Naive thymus-derived CD4-positive, alpha-beta T cell (primary cell): ENCODE results near the gene HUWE1. TPM values are rescaled to one million over a fixed set of nuclear protein-coding genes. Genes with fewer than 3 reads are reported as not detected.
A peak's percentile ranks its signal among the peaks of the same experiment; 100 is the strongest.

Experiments used
- ATAC-seq: fragments of 150-1000 bp; cut with Tn5 transposase; 2 replicates; pipeline ENCODE4 v1.10.0; 2021; ENCODE audit warnings: mild to moderate bottlenecking, moderate library complexity
- CTCF ChIA-PET: fragments of 350-600 bp; sonication (Branson Sonifier 250); formaldehyde crosslinking; loops from one replicate; lab custom pipeline; 2021; ENCODE audit warnings: antibody characterized with exemption; lab: Charles Lee
- POLR2A ChIA-PET: fragments of 350-600 bp; sonication (Branson Sonifier 250); formaldehyde crosslinking; loops from one replicate; lab custom pipeline; 2021; ENCODE audit warnings: antibody characterized with exemption, inconsistent platforms; lab: Charles Lee
- DNase-seq, 9 donors: peaks; one replicate each; pipeline versions ENCODE4 v3.0.0 to v3.0.0-alpha.2; 2020 to 2022; ENCODE audit warnings: mixed read lengths in 1 of 9
- H3K27ac ChIP-seq: one replicate; pipeline ENCODE4 v1.7.0; 2013; ENCODE audit warnings: mild to moderate bottlenecking, low read depth, low read length, moderate library complexity
- H3K27me3 ChIP-seq, 2 donors: one replicate each; pipeline ENCODE4 v1.7.0; 2013; ENCODE audit warnings: low read length in 2 of 2, mild to moderate bottlenecking in 2 of 2, moderate library complexity in 2 of 2; ENCODE audit not compliant: control insufficient read depth in 2 of 2, insufficient read depth in 2 of 2
- H3K36me3 ChIP-seq, 3 experiments: 1 replicate in 2 of 3; 2 replicates in 1 of 3; pipeline ENCODE4 v1.7.0; 2013; ENCODE audit warnings: low read length in 3 of 3, mild to moderate bottlenecking in 3 of 3, moderate library complexity in 1 of 3; ENCODE audit not compliant: insufficient read depth in 3 of 3, control insufficient read depth in 2 of 3
- H3K4me1 ChIP-seq, 2 donors: one replicate each; pipeline ENCODE4 v1.7.0; 2013; ENCODE audit warnings: low read length in 2 of 2, mild to moderate bottlenecking in 2 of 2, moderate library complexity in 1 of 2; ENCODE audit not compliant: control insufficient read depth in 2 of 2, insufficient read depth in 2 of 2
- H3K4me3 ChIP-seq: 2 replicates; pipeline ENCODE4 v1.7.0; 2013; ENCODE audit warnings: mild to moderate bottlenecking, low read length
- H3K9me3 ChIP-seq, 3 experiments: 1 replicate in 2 of 3; 2 replicates in 1 of 3; pipeline ENCODE4 v1.7.0; 2013; ENCODE audit warnings: low read length in 3 of 3; ENCODE audit not compliant: control insufficient read depth in 2 of 3
- H3K27ac Mint-ChIP-seq, 9 donors: one replicate each; pipeline ENCODE4 v1.8.0; 2020 to 2022; ENCODE audit warnings: mixed read lengths in 9 of 9, mild to moderate bottlenecking in 8 of 9, moderate library complexity in 5 of 9, inconsistent platforms in 2 of 9
- H3K27me3 Mint-ChIP-seq, 5 donors: one replicate each; pipeline ENCODE4 v1.8.0; 2021 to 2022; ENCODE audit warnings: mixed read lengths in 5 of 5, mild to moderate bottlenecking in 1 of 5
- H3K36me3 Mint-ChIP-seq, 5 donors: one replicate each; pipeline ENCODE4 v1.8.0; 2020 to 2022; ENCODE audit warnings: mixed read lengths in 5 of 5, mild to moderate bottlenecking in 3 of 5, inconsistent platforms in 1 of 5
- H3K4me1 Mint-ChIP-seq, 7 donors: one replicate each; pipeline ENCODE4 v1.8.0; 2020 to 2022; ENCODE audit warnings: mixed read lengths in 7 of 7, mild to moderate bottlenecking in 3 of 7, inconsistent platforms in 1 of 7
- H3K4me3 Mint-ChIP-seq, 10 donors: one replicate each; pipeline ENCODE4 v1.8.0; 2020 to 2022; ENCODE audit warnings: mild to moderate bottlenecking in 10 of 10, mixed read lengths in 10 of 10, moderate library complexity in 6 of 10, inconsistent platforms in 2 of 10
- H3K9me3 Mint-ChIP-seq, 11 donors: one replicate each; pipeline ENCODE4 v1.8.0; 2020 to 2022; ENCODE audit warnings: mixed read lengths in 11 of 11, mild to moderate bottlenecking in 4 of 11, inconsistent platforms in 1 of 11, moderate library complexity in 1 of 11
- intact Hi-C, 2 donors: fragments of 100-400 bp; cut with micrococcal nuclease; formaldehyde crosslinking; loops; one replicate each; pipeline ENCODE4 v1.15.1; 2023
- polyA plus RNA-seq, 2 donors: library from polyadenylated mRNA; unstranded; fragments of 300-500 nt; fragmentation: Illumina TruSeq; gene quantifications; one replicate each; pipeline ENCODE4 v1.2.3, GENCODE V29; 2021
- total RNA-seq, 6 experiments: library from RNA in 5 of 6; stranded (reverse) in 5 of 6; gene quantifications; 1 replicate in 5 of 6; 2 replicates in 1 of 6; pipeline ENCODE4 v1.2.3 and lab custom pipeline; 2021 to 2026

Gene HUWE1
- total and polyA plus RNA-seq, 7 experiments from 2014 or later: 13.1 to 266 (median 181) TPM

DNA sequence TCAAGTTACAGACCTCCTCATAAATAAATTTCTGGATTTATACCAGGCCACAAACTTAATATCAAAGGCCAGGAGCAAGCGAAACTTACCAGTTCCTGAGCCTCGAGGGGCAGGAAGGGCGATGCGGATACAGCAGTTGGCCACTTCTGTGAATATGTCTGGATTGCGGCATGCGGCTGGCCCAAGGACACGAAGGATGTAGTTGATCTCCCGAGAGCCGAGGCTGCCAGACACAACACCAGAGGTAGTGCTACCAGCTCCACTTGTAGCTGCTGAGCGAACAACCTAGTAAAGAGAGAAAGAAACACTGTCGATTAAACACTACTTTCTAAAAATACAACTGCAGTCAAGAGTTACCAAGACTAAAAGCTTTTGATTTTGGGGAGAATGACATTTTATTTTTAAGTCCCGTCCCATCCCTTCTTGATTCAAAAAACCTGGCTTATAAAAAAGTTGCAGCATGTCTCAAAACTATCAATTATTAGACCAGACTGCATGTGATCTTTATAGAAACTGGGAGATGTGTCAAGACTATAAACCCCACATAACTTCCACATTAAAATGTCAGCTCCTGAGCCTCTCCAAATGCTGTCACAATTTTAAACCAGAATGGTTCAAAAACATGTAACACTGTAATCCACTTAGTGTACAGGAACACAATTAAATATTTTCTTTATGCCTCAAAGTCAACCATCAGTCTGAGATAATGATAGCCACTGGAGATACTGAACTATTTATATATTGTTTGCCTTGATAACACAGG is 105.6 kb downstream of the HUWE1 start:
- Mint-ChIP-seq H3K36me3 (peaks cover 0 to 37% (median 10%) of the 10 kb centered on the region in 5 donors), H3K4me3 (no peak overlapping the region), H3K4me1 (peaks cover 0 to 4% (median 0%) of the 10 kb centered on the region in 7 donors), H3K27me3 (no peaks in the 10 kb centered on the region), H3K9me3 (no peaks in the 10 kb centered on the region), H3K27ac (no peak overlapping the region)
- no peaks in the 10 kb centered on the region for H3K9me3 ChIP-seq
- ChIA-PET CTCF (no interaction called here), POLR2A (no interaction called here)
- H3K4me1 ChIP-seq: no peaks in the 10 kb centered on the region
- H3K27ac ChIP-seq: no peak overlapping the region
- ATAC-seq (no peak), DNase-seq (no peak)
- no peak overlapping the region for H3K4me3 ChIP-seq
- peaks cover 18 to 61% (median 42%) of the 10 kb centered on the region in 3 experiments for H3K36me3 ChIP-seq
- no peaks in the 10 kb centered on the region for H3K27me3 ChIP-seq
- intact Hi-C loops: no loop called here

- Histone ChIP-seq H3K4me3 (no peak overlapping the region), H3K4me1 (no peaks in the 10 kb centered on the region), H3K27me3 (no peaks in the 10 kb centered on the region), H3K9me3 (no peaks in the 10 kb centered on the region), H3K27ac (no peak overlapping the region), H3K36me3 (peaks cover 22 to 75% (median 24%) of the 10 kb centered on the region in 3 experiments)
- Mint-ChIP-seq H3K9me3 (peaks cover 0 to 1% (median 0%) of the 10 kb centered on the region in 11 donors), H3K27me3 (no peaks in the 10 kb centered on the region), H3K36me3 (peaks cover 0 to 22% (median 10%) of the 10 kb centered on the region in 5 donors), H3K27ac (no peak overlapping the region), H3K4me1 (peaks cover 0 to 3% (median 0%) of the 10 kb centered on the region in 7 donors), H3K4me3 (no peak overlapping the region)
- ChIA-PET CTCF (interaction anchor here (0.6 kb wide), 1 partner anchor 858 kb away, joined by 3 read pairs; no protein-coding TSS in a partner anchor), POLR2A (no interaction called here)
- intact Hi-C loops: no loop called here
- ATAC-seq (no peak), DNase-seq (no peak)
These were observed 115.0 kb downstream of the HUWE1 start for GRCh38 chrX:53571494-53571893.

DNA sequence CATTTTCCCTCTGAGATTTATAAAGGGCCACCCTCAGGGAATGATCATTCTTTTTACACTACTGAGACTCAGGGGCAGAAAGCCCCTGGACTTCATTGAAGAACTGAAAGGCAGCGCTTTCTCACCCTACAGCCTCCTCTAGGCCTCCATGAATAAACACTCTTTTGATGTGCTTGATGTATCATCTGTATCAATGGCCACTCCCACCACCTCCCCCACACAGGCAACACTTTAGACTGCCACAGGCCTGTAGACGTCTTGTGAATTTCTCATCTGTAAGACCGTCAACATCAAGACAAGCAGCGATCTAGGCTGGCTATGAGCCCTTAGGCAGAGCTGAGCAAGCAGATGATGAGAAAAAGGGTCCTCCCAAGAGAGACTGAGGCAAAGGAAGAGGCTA is 123.2 kb downstream of the HUWE1 start:
- Mint-ChIP-seq H3K9me3 (peaks cover 0 to 1% (median 0%) of the 10 kb centered on the region in 11 donors), H3K4me1 (peaks cover 0 to 5% (median 0%) of the 10 kb centered on the region in 7 donors), H3K27ac (no peak overlapping the region), H3K27me3 (no peaks in the 10 kb centered on the region), H3K36me3 (peaks cover 0 to 43% (median 20%) of the 10 kb centered on the region in 5 donors), H3K4me3 (no peak overlapping the region)
- H3K9me3 ChIP-seq: no peaks in the 10 kb centered on the region
- ChIA-PET POLR2A (no interaction called here), CTCF (no interaction called here)
- H3K27me3 ChIP-seq: no peaks in the 10 kb centered on the region
- H3K36me3 ChIP-seq: peaks cover 32 to 87% (median 46%) of the 10 kb centered on the region in 3 experiments
- DNase-seq: no peak
- no peak overlapping the region for H3K4me3 ChIP-seq
- intact Hi-C loops: loop anchor here in 1 of 2 donors (10.0 kb wide), 1 partner anchor 51 kb away; no protein-coding TSS in a partner anchor
- no peaks in the 10 kb centered on the region for H3K4me1 ChIP-seq
- H3K27ac ChIP-seq: no peak overlapping the region
- ATAC-seq: no peak

GRCh38 chrX:53561912-53562311 is 124.6 kb downstream of the HUWE1 start:
- intact Hi-C loops: loop anchor here in 1 of 2 donors (10.0 kb wide), 1 partner anchor 53 kb away; no protein-coding TSS in a partner anchor
- H3K9me3 Mint-ChIP-seq: no peaks in the 10 kb centered on the region
- no peaks in the 10 kb centered on the region for H3K27me3 ChIP-seq
- no peaks in the 10 kb centered on the region for H3K27me3 Mint-ChIP-seq
- no peaks in the 10 kb centered on the region for H3K4me1 ChIP-seq
- peaks cover 0 to 43% (median 23%) of the 10 kb centered on the region in 5 donors for H3K36me3 Mint-ChIP-seq
- H3K36me3 ChIP-seq: peaks cover 32 to 88% (median 46%) of the 10 kb centered on the region in 3 experiments
- H3K27ac ChIP-seq: no peak overlapping the region
- H3K9me3 ChIP-seq: no peaks in the 10 kb centered on the region
- no peak for DNase-seq
- H3K4me3 Mint-ChIP-seq: no peak overlapping the region
- POLR2A ChIA-PET: no interaction called here
- CTCF ChIA-PET: no interaction called here
- no peak for ATAC-seq
- peak overlapping the region in 1 of 9 donors; percentile 10 for H3K27ac Mint-ChIP-seq
- peaks cover 0 to 3% (median 0%) of the 10 kb centered on the region in 7 donors for H3K4me1 Mint-ChIP-seq
- no peak overlapping the region for H3K4me3 ChIP-seq

GRCh38 chrX:53558646-53559045 is 127.9 kb downstream of the HUWE1 start:
- Histone ChIP-seq H3K27me3 (no peaks in the 10 kb centered on the region), H3K27ac (no peak overlapping the region), H3K9me3 (no peaks in the 10 kb centered on the region), H3K4me3 (no peak overlapping the region), H3K36me3 (peaks cover 31 to 83% (median 33%) of the 10 kb centered on the region in 3 experiments), H3K4me1 (no peaks in the 10 kb centered on the region)
- peak overlapping the region in 1 of 9 donors; percentile 57 for H3K27ac Mint-ChIP-seq
- no peaks in the 10 kb centered on the region for H3K27me3 Mint-ChIP-seq
- H3K36me3 Mint-ChIP-seq: peaks cover 0 to 46% (median 19%) of the 10 kb centered on the region in 5 donors
- no peaks in the 10 kb centered on the region for H3K9me3 Mint-ChIP-seq
- CTCF ChIA-PET: no interaction called here
- no peak overlapping the region for H3K4me3 Mint-ChIP-seq
- DNase-seq: no peak
- H3K4me1 Mint-ChIP-seq: peaks cover 0 to 3% (median 0%) of the 10 kb centered on the region in 7 donors
- intact Hi-C loops: no loop called here
- ATAC-seq: no peak
- POLR2A ChIA-PET: no interaction called here

- H3K4me3 Mint-ChIP-seq: no peak overlapping the region
- CTCF ChIA-PET: no interaction called here
- no peaks in the 10 kb centered on the region for H3K27me3 ChIP-seq
- no peaks in the 10 kb centered on the region for H3K4me1 Mint-ChIP-seq
- H3K27ac Mint-ChIP-seq: peak overlapping the region in 3 of 9 donors; percentile 20 to 59 (median 45)
- H3K4me1 ChIP-seq: no peaks in the 10 kb centered on the region
- POLR2A ChIA-PET: no interaction called here
- ATAC-seq (no peak), DNase-seq (no peak)
- peaks cover 5 to 39% (median 20%) of the 10 kb centered on the region in 5 donors for H3K36me3 Mint-ChIP-seq
- H3K9me3 Mint-ChIP-seq: no peaks in the 10 kb centered on the region
- H3K27ac ChIP-seq: no peak overlapping the region
- intact Hi-C loops: no loop called here
- H3K9me3 ChIP-seq: no peaks in the 10 kb centered on the region
- H3K27me3 Mint-ChIP-seq: no peaks in the 10 kb centered on the region
- no peak overlapping the region for H3K4me3 ChIP-seq
- peaks cover 16 to 76% (median 23%) of the 10 kb centered on the region in 3 experiments for H3K36me3 ChIP-seq
These were observed 129.7 kb downstream of the HUWE1 start for GRCh38 chrX:53556868-53557267.
